ENCODE results near the gene GRIN2A. TPM values are rescaled to one million over a fixed set of nuclear protein-coding genes. Genes with fewer than 3 reads are reported as not detected.

Gene GRIN2A
- total RNA-seq, 4 donors from 2014 or later: 0.35 to 7.4 (median 1.5) TPM

- Histone ChIP-seq H3K4me3 (no peak overlapping the region), H3K27me3 (no peaks in the 10 kb centered on the region), H3K4me1 (no peaks in the 10 kb centered on the region), H3K9me3 (no peaks in the 10 kb centered on the region), H3K36me3 (no peaks in the 10 kb centered on the region), H3K27ac (no peak overlapping the region)
- no peak for DNase-seq
- TF ChIP-seq CTCF (IDR thresholded peaks at IDR 0.05) (no peak), POLR2A (IDR thresholded peaks at IDR 0.05) (no peak)
These were observed 363.5 kb downstream of the GRIN2A start for GRCh38 chr16:9818702-9819101.

- Histone ChIP-seq H3K36me3 (no peaks in the 10 kb centered on the region), H3K27ac (no peak overlapping the region), H3K9me3 (no peaks in the 10 kb centered on the region), H3K4me3 (no peak overlapping the region), H3K4me1 (no peaks in the 10 kb centered on the region), H3K27me3 (no peaks in the 10 kb centered on the region)
- DNase-seq: no peak
- TF ChIP-seq CTCF (IDR thresholded peaks at IDR 0.05): no peak
- TF ChIP-seq POLR2A (IDR thresholded peaks at IDR 0.05): no peak
These were observed 364.6 kb downstream of the GRIN2A start for GRCh38 chr16:9817586-9817985.

GRCh38 chr16:9816644-9817043, 365.6 kb downstream of the GRIN2A start:
- Histone ChIP-seq H3K27ac (no peak overlapping the region), H3K36me3 (no peaks in the 10 kb centered on the region), H3K4me1 (no peaks in the 10 kb centered on the region), H3K27me3 (no peaks in the 10 kb centered on the region), H3K9me3 (no peaks in the 10 kb centered on the region), H3K4me3 (no peak overlapping the region)
- TF ChIP-seq CTCF (IDR thresholded peaks at IDR 0.05) (no peak), POLR2A (IDR thresholded peaks at IDR 0.05) (no peak)
- no peak for DNase-seq

- Histone ChIP-seq H3K4me3 (no peak overlapping the region), H3K9me3 (no peaks in the 10 kb centered on the region)
- TF ChIP-seq CTCF (IDR thresholded peaks at IDR 0.05): no peak
- TF ChIP-seq POLR2A (IDR thresholded peaks at IDR 0.05): no peak
These were observed 368.6 kb downstream of the GRIN2A start for GRCh38 chr16:9813665-9814064.

GRCh38 chr16:9808210-9808609, 374.0 kb downstream of the GRIN2A start:
- Histone ChIP-seq H3K36me3 (no peaks in the 10 kb centered on the region), H3K27me3 (no peaks in the 10 kb centered on the region), H3K4me1 (no peaks in the 10 kb centered on the region), H3K4me3 (no peak overlapping the region), H3K9me3 (no peaks in the 10 kb centered on the region), H3K27ac (no peak overlapping the region)
- no peak for DNase-seq
- TF ChIP-seq CTCF (IDR thresholded peaks at IDR 0.05) (no peak), POLR2A (IDR thresholded peaks at IDR 0.05) (no peak)

More at GRCh38 chr16:9813665-9814064, 368.6 kb downstream of the GRIN2A start:
- Histone ChIP-seq H3K27ac (no peak overlapping the region), H3K36me3 (no peaks in the 10 kb centered on the region), H3K27me3 (no peaks in the 10 kb centered on the region), H3K4me1 (no peaks in the 10 kb centered on the region)
- DNase-seq: no peak

GRCh38 chr16:9807302-9807701, 374.9 kb downstream of the GRIN2A start:
- no peaks in the 10 kb centered on the region for H3K27me3 ChIP-seq
- H3K4me1 ChIP-seq: no peaks in the 10 kb centered on the region
- TF ChIP-seq CTCF (IDR thresholded peaks at IDR 0.05) (no peak), POLR2A (IDR thresholded peaks at IDR 0.05) (no peak)
- DNase-seq: no peak
- no peaks in the 10 kb centered on the region for H3K36me3 ChIP-seq
- H3K4me3 ChIP-seq: no peak overlapping the region
- H3K27ac ChIP-seq: no peak overlapping the region
- H3K9me3 ChIP-seq: no peaks in the 10 kb centered on the region

Measured in Peyer's patch (tissue), 4 donors.